GM19025 (cell line): ENCODE measurements around the gene CRIP1.

ENCODE experiments used
- ATAC-seq: cut with Tn5 transposase; IDR thresholded peaks from one replicate; pipeline ENCODE4 v1.9.1; 2021; ENCODE audit warnings: mild to moderate bottlenecking, low read depth, moderate library complexity; ENCODE audit not compliant: unreplicated experiment

The CRIP1 gene

GRCh38 chr14:105469456-105470349 lies 17.0 kb upstream of the CRIP1 start:
- ATAC-seq: no peak

- no peak for ATAC-seq
Measured at GRCh38 chr14:105470350-105471296, 16.1 kb upstream of the CRIP1 start.

GRCh38 chr14:105471297-105471821 lies 15.3 kb upstream of the CRIP1 start:
- ATAC-seq: no peak

GRCh38 chr14:105471823-105472485 lies 14.7 kb upstream of the CRIP1 start:
- ATAC-seq: no peak

- no peak for ATAC-seq
Measured at GRCh38 chr14:105472486-105472991, 14.1 kb upstream of the CRIP1 start.

GRCh38 chr14:105473033-105473676 lies 13.5 kb upstream of the CRIP1 start:
- ATAC-seq: no peak

GRCh38 chr14:105473677-105474482 lies 12.8 kb upstream of the CRIP1 start:
- ATAC-seq: no peak

- no peak for ATAC-seq
Measured at GRCh38 chr14:105474483-105475268, 12.0 kb upstream of the CRIP1 start, which contains the start of gene CRIP2. TSS of gene CRIP2 (plus strand) at chr14:105474821. CDS start at chr14:105474863, 42 bp downstream.

- ATAC-seq: no peak
Measured at GRCh38 chr14:105475269-105476096, 11.2 kb upstream of the CRIP1 start.

- ATAC-seq: no peak
Measured at GRCh38 chr14:105476097-105476830, 10.4 kb upstream of the CRIP1 start.

GRCh38 chr14:105476831-105477659 lies 9.6 kb upstream of the CRIP1 start:
- no peak for ATAC-seq

GRCh38 chr14:105477660-105478397 lies 8.9 kb upstream of the CRIP1 start:
- ATAC-seq: no peak

- no peak for ATAC-seq
Measured at GRCh38 chr14:105478398-105479251, 8.1 kb upstream of the CRIP1 start.
